OCI-LY3 (cell line): ENCODE results near the gene BZW1.

ENCODE experiments used
- H2AFZ ChIP-seq: fragments of 200-600, 300-600 bp; shearing (Covaris generic); 2 replicates; pipeline ENCODE4 v1.6.0; 2014; ENCODE audit warnings: antibody characterized with exemption, low read depth, low read length
- H3K27ac ChIP-seq: fragments of 200-600, 300-600 bp; sonication (generic); 2 replicates; pipeline ENCODE4 v1.5.1; 2014; ENCODE audit warnings: mild to moderate bottlenecking, low read length, moderate library complexity, mixed read lengths
- H3K27me3 ChIP-seq: fragments of 200-600, 300-600 bp; sonication (generic); 2 replicates; pipeline ENCODE4 v1.6.1; 2014; ENCODE audit warnings: low read depth, low read length, mixed read lengths
- H3K36me3 ChIP-seq: fragments of 200-600, 300-600 bp; sonication (generic); replicated peaks from 2 replicates; pipeline ENCODE3; 2014; ENCODE audit warnings: low read depth, low read length, mixed read lengths
- H3K4me1 ChIP-seq: fragments of 300-600, 200-600 bp; sonication (generic); 2 replicates; pipeline ENCODE4 v1.6.1; 2014; ENCODE audit warnings: low read length, mixed read lengths
- H3K4me2 ChIP-seq: fragments of 200-600, 300-600 bp; sonication (generic); 2 replicates; pipeline ENCODE4 v1.6.1; 2014; ENCODE audit warnings: low read length, mixed read lengths
- H3K4me3 ChIP-seq: fragments of 300-600, 200-600 bp; sonication (generic); 2 replicates; pipeline ENCODE4 v1.5.1; 2014; ENCODE audit warnings: antibody characterized with exemption, mild to moderate bottlenecking, low read length, moderate library complexity
- H3K79me2 ChIP-seq: fragments of 300-600, 200-600 bp; shearing (Covaris generic); 2 replicates; pipeline ENCODE4 v1.6.1; 2014; ENCODE audit warnings: mild to moderate bottlenecking, low read length, mixed read lengths
- H3K9ac ChIP-seq: fragments of 300-600, 200-600 bp; shearing (Covaris generic); 2 replicates; pipeline ENCODE4 v1.6.0; 2014; ENCODE audit warnings: mild to moderate bottlenecking, low read length, moderate library complexity
- H3K9me3 ChIP-seq: fragments of 200-600, 300-600 bp; shearing (Covaris generic); 2 replicates; pipeline ENCODE4 v1.6.1; 2014; ENCODE audit warnings: low read length, mixed read lengths; ENCODE audit not compliant: insufficient read depth
- H4K20me1 ChIP-seq: fragments of 200-600, 300-600 bp; sonication (generic); 2 replicates; pipeline ENCODE4 v1.6.1; 2016; ENCODE audit warnings: low read length, mixed read lengths; ENCODE audit not compliant: insufficient read depth
- CTCF ChIP-seq: fragments of 200-600, 300-600 bp; sonication (generic); IDR thresholded peaks from 2 replicates; pipeline ENCODE4 v1.5.1; 2014; ENCODE audit warnings: antibody characterized with exemption, low read length, low read depth
- EZH2phosphoT487 ChIP-seq: fragments of 200-600 bp; shearing (Covaris generic); IDR thresholded peaks from 2 replicates; pipeline ENCODE4 v1.6.1; 2018; ENCODE audit warnings: antibody characterized with exemption, mixed run types, low read depth

The BZW1 gene

GRCh38 chr2:200773083-200773482 is 38.6 kb upstream of the BZW1 start:
- Histone ChIP-seq H3K27ac (no peak overlapping the region), H2AFZ (no peak overlapping the region), H3K9me3 (no peaks in the 10 kb centered on the region), H3K4me3 (no peak overlapping the region), H3K27me3 (no peaks in the 10 kb centered on the region; the same call in 1 of the 2 replicates), H3K9ac (no peak overlapping the region), H3K4me1 (peaks cover 11% of the 10 kb centered on the region), H4K20me1 (no peaks in the 10 kb centered on the region), H3K36me3 (no peaks in the 10 kb centered on the region), H3K4me2 (no peak overlapping the region), H3K79me2 (no peaks in the 10 kb centered on the region)
- TF ChIP-seq CTCF = no peak
- TF ChIP-seq EZH2phosphoT487 = no peak

- Histone ChIP-seq H3K27me3 (no peaks in the 10 kb centered on the region), H3K4me2 (no peak overlapping the region), H3K9me3 (no peaks in the 10 kb centered on the region), H2AFZ (no peak overlapping the region), H3K4me3 (no peak overlapping the region), H3K9ac (no peak overlapping the region), H3K79me2 (no peaks in the 10 kb centered on the region), H3K27ac (no peak overlapping the region), H4K20me1 (no peaks in the 10 kb centered on the region), H3K4me1 (peaks cover 13% of the 10 kb centered on the region), H3K36me3 (no peaks in the 10 kb centered on the region)
- no peak for TF ChIP-seq CTCF
- no peak for TF ChIP-seq EZH2phosphoT487
Observed at GRCh38 chr2:200774920-200775319, 36.8 kb upstream of the BZW1 start.

GRCh38 chr2:200777275-200777674 is 34.4 kb upstream of the BZW1 start:
- no peak overlapping the region for H3K4me3 ChIP-seq
- TF ChIP-seq EZH2phosphoT487 (no peak), CTCF (no peak)
- no peak overlapping the region for H3K9ac ChIP-seq
- no peaks in the 10 kb centered on the region for H3K79me2 ChIP-seq
- H3K27ac ChIP-seq = no peak overlapping the region
- H3K4me2 ChIP-seq = no peak overlapping the region
- peaks cover 13% of the 10 kb centered on the region for H3K4me1 ChIP-seq
- no peaks in the 10 kb centered on the region for H3K27me3 ChIP-seq
- H3K36me3 ChIP-seq = no peaks in the 10 kb centered on the region
- H4K20me1 ChIP-seq = no peaks in the 10 kb centered on the region
- H2AFZ ChIP-seq = no peak overlapping the region
- no peaks in the 10 kb centered on the region for H3K9me3 ChIP-seq

GRCh38 chr2:200778038-200778437 is 33.7 kb upstream of the BZW1 start:
- no peak overlapping the region for H3K4me2 ChIP-seq
- TF ChIP-seq CTCF (no peak), EZH2phosphoT487 (no peak)
- H3K27me3 ChIP-seq = no peaks in the 10 kb centered on the region
- H3K9me3 ChIP-seq = no peaks in the 10 kb centered on the region
- H3K4me1 ChIP-seq = peaks cover 6% of the 10 kb centered on the region; the same call in 1 of the 2 replicates
- H3K4me3 ChIP-seq = no peak overlapping the region
- no peak overlapping the region for H3K9ac ChIP-seq
- H4K20me1 ChIP-seq = no peaks in the 10 kb centered on the region
- no peaks in the 10 kb centered on the region for H3K79me2 ChIP-seq
- no peak overlapping the region for H2AFZ ChIP-seq
- no peaks in the 10 kb centered on the region for H3K36me3 ChIP-seq
- H3K27ac ChIP-seq = no peak overlapping the region
